WTC11 (cell line): ENCODE results near the gene TMEM72.

Experiments
- CTCF ChIP-seq: fragments of 200-600 bp; IDR thresholded peaks from 2 replicates; pipeline ENCODE4 v1.8.0; 2022; ENCODE audit warnings: antibody characterized with exemption
- KAT7 ChIP-seq: sonication (generic); formaldehyde crosslinking; IDR thresholded peaks from 2 replicates; pipeline ENCODE4 v1.8.1; 2023; ENCODE audit warnings: missing genetic modification reagents, mild to moderate bottlenecking, borderline replicate concordance
- TEAD4 ChIP-seq: sonication (generic); formaldehyde crosslinking; IDR thresholded peaks from 2 replicates; pipeline ENCODE4 v1.8.0; 2022; ENCODE audit warnings: mild to moderate bottlenecking, missing genetic modification reagents

GRCh38 chr10:44947371-44948152 lies 36.4 kb downstream of the TMEM72 start:
- TF ChIP-seq CTCF (no peak), TEAD4 (no peak), KAT7 (no peak)
